GM21526 (cell line): ENCODE measurements around the gene ENTPD1.

Experiments
- ATAC-seq: cut with Tn5 transposase; IDR thresholded peaks from one replicate; pipeline ENCODE4 v1.9.1; 2021; ENCODE audit warnings: moderate library complexity; ENCODE audit not compliant: unreplicated experiment, low FRiP score

The ENTPD1 gene

GRCh38 chr10:95820363-95820762 lies 64.4 kb downstream of the ENTPD1 start:
- ATAC-seq, result no peak

DNA sequence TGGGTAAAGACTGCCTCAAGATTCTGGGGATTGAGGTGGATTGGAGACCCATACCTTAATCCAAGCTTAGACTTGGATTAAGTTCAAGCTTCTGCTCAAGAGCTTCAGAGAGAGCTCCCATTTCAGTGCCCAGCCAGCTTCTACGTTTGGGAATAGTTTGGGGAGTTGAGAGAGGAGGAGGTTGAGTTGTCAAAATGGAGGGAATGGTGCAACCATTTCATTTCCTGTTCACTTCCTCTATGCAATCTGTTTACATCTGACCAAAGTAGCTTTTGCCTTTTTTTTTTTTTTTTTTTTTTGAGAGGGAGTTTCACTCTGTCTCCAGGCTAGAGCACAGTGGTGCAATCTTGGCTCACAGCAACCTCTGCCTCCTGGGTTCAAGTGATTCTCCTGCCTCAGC lies 65.8 kb downstream of the ENTPD1 start:
- ATAC-seq, result no peak

GRCh38 chr10:95830044-95830443 lies 74.1 kb downstream of the ENTPD1 start:
- ATAC-seq, result no peak

DNA sequence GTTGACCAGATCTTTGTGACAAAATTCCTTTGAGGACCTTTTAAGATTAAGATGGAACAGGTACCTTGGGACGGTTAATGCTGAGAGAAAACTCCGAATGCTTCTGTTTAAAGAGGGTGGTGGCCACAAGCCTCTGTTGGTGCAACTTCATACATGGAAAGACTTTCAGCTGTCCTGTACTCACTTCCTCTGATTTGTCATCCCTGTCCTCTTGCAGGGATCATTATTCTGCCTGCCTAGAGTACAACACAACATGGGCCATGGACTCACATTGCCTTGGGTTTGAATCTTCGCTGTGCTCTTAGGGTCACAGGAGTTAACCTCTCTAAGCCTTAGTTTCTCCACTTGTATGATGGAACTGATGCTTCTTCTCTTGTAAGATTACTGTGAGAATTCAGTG lies 75.1 kb downstream of the ENTPD1 start:
- ATAC-seq, result no peak

DNA sequence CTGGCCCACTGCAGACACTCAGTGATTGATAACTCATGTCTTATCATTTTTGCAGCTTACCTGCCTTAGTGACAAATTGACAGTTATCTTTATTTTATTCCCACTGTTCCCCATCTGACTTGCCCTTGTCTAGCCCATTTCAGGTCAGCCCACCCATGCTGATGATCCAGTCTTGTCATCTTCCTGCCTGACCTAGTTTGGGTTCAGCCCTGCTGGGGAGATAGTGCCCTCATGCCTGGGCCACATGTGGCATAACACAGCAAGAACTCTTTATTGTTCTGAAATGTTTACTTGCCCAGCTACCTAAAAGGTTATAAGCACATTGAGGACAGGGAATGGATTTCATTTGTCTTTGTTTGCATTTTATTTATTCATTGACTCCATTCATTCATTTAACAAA lies 75.6 kb downstream of the ENTPD1 start:
- no peak for ATAC-seq

GRCh38 chr10:95832216-95833041 lies 76.5 kb downstream of the ENTPD1 start:
- ATAC-seq, result peak; percentile 82

DNA sequence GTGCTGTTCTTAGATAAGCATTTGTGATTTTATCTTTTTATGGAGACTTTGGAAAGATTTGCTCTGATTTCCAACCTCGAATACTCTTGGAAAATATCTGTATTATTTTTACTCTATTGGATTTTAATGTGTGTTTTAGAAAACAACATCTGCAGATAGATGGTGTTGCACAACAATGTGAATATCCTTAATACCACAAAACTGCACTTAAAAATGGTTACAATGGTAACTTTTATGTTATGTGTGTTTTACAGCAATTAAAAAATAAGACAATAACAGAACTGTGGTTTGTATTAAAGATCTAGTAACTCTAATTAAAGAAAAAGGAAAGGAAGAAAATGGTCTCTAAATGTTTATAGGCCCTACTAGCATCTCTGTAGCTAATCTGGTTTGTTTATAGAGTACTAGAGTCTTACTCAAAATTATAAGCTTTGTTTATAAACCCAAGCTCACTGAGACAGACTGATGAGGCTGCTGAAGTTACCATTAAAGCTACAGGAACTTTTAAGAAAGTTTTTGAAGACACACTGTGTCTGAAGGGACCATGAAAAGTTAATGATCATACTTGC lies 77.2 kb downstream of the ENTPD1 start:
- no peak for ATAC-seq

DNA sequence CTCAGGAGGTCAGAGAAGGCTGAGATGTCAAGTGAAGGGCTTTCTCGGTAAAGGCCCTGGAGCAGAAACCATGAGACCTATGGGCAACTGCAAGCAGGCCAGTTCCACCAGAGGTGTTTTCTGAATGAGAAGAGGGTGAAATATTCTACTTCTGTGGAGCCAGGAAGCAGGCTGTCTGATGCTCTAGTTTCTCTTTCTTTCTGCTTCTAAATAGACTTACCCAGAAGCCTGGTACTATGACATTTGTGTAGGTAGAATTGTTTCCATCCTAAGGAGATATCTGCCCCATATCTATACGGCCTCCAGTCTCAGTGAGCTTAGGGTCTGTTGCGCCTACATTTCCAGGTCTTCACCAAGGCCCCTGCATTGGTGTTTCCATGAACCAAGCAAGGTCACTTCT lies 78.4 kb downstream of the ENTPD1 start:
- no peak for ATAC-seq

- ATAC-seq, result no peak
Observed at GRCh38 chr10:95835149-95835860, 79.3 kb downstream of the ENTPD1 start.

- ATAC-seq, result no peak
Observed at GRCh38 chr10:95835911-95836310, 79.9 kb downstream of the ENTPD1 start.

DNA sequence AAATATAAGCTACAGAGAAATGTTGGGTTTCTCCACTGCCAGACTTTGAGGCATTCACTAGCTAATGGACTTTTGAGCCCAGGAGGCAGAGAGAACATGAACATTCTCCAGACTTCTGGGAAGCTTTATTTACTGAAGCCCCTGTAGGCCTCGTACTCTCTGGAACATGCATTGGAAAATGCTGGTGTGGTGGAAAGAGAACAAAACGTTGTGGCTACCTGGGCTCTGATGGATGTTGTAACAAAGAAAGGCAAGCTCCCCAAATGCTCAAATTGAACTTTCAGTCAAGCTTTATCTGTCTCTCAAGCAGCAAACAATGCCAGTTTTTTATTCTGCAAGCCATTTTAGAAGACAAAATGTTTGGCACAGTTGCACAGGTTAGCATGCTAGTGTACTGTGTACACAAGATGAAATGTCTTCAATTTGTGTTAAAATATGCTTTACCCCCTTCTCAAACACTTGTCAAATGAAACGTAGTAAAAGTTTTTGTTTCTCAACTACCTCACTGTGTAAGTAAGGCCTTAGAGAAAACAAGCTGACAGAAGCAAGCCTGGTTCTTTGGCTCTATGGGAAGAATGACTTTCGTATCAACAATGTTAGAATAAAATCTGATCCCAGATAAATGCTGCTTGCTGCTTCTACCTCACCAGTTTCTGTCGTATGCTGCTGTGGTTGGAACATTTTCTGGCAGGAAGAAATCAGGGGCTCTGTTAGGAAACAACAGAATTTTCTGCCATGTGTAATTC lies 80.8 kb downstream of the ENTPD1 start:
- no peak for ATAC-seq

DNA sequence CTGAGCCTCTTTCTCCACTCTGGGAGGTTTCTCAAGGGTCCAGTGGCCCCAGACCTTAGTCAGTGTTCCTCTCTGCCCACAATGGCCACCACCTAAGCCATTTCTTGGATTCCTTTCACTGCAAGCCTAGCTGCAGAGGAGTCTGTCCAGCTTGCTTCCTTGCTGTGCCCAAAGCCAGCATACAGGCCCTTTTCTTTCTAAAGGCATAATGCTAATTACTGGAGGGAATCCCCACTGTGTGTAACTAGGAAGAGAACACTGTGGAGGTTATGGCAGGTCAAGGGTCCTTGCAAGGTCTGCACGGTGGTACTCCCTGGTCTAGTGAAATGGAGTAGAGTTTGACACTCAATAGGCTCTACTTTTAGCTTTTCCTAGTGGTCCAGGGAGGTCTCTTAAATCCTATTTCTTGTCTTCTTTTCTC lies 81.4 kb downstream of the ENTPD1 start:
- ATAC-seq, result no peak

GRCh38 chr10:95837783-95838182 lies 81.8 kb downstream of the ENTPD1 start:
- no peak for ATAC-seq

GRCh38 chr10:95840121-95840520 lies 84.2 kb downstream of the ENTPD1 start:
- no peak for ATAC-seq

DNA sequence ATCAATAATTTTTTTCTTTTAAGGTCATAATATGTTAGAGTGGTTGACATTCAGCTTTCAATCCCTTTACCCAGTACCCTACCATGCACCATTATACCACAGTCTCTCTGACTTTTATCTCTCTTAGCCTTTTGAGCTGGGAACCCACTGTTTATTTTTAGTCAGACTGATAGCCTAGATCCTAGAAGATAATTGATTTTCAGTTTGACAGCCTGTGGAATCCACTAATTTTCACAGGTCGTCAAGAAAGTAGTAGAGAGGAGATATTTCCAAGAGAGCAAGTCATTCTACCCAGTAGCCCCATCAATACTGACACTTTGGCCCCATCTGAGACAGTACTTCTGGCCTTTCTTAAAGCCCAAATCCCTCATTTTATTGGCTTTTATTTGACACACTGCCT lies 84.7 kb downstream of the ENTPD1 start:
- no peak for ATAC-seq

DNA sequence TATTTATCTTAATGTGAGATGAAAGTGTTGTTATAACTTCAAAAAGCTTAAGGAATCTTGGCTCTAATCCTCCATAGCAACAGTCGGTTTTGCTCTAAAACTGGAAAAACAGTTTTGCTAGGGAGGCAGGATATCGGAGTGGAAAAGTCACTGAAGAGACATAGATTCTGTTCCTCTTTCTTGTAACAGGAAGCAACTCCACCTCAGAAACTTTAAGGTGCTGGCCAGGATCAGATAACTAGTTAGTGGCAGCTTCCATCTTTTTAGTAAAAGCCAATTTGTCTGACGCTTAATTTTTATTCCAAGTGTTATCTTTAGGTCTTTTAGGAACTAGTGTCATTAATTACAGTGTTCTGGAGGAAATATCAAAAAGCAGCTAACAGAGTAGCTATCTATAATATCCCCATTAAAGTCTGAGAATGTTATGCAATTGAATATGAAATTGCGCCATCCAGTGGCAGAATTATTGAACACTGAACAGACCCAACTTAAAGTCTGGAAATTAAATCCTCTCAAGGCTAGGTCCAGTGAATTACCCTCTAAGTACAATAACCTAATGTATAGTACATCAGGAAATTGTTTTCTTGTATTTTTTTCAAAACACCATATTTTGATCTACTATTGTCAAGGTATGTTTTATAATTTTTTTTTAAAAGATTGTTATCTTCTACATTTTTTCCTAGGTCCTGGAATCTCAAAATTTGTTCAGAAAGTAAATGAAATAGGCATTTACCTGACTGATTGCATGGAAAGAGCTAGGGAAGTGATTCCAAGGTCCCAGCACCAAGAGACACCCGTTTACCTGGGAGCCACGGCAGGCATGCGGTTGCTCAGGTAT lies 85.9 kb downstream of the ENTPD1 start:
- ATAC-seq, result no peak

DNA sequence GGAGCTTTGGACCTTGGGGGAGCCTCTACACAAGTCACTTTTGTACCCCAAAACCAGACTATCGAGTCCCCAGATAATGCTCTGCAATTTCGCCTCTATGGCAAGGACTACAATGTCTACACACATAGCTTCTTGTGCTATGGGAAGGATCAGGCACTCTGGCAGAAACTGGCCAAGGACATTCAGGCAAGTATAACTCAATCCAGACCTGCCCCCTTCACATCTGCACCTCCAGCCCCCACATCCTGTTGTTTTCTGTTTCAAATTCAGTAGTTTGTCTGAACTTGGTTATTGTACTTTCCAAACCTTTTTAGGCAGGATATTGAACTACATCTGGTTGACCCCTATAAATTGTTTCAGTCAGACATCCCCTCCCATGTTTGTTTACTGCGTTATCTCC lies 89.4 kb downstream of the ENTPD1 start:
- no peak for ATAC-seq

DNA sequence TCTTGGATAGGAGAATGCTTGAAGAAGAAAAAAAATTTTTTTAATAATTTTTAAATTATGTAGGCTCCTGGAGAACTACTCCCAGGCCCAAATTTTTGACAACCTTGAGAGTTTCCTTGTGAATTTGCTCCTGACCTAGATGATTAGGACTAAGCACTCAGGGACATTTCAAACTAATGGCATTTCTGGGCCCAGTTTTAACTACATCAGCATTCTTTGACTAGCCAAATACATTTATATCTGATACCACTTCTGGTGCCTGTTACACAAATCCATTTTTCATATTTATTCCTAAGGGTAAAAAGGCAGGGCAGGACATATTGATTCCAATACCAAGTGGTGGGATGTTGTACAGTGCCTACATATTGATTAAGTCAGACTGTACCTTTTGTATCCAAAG lies 91.0 kb downstream of the ENTPD1 start:
- ATAC-seq, result no peak

- no peak for ATAC-seq
Observed at GRCh38 chr10:95848841-95849240, 92.9 kb downstream of the ENTPD1 start.

- ATAC-seq, result no peak
Observed at GRCh38 chr10:95850791-95851190, 94.8 kb downstream of the ENTPD1 start.
